ENCODE results near the gene RUNX1.

RUNX1 gene

GRCh38 chr21:34825101-34825500 is 224.0 kb downstream of the RUNX1 start:
- no peak for DNase-seq (ENCODE audit: low read depth)

DNA sequence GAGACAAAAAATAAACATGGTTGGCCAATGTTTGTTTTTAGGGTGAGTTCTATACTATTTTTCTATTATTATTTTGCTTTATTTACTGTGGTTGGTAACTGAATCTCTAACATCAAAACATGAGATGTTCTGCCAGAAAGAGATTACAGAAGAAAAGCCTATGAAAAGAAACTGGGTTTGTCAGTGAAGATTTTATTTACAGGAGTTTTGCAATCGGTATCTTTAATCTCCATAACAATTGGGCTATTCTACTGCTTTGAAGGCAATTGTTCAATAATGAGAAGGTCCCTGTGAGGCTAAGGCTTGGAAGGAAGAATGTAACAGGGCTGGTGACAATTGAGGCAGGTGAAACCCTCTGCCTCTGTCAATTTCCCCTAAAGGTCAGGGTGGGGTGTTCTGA is 224.8 kb downstream of the RUNX1 start:
- DNase-seq (ENCODE audit: low read depth) = no peak

DNA sequence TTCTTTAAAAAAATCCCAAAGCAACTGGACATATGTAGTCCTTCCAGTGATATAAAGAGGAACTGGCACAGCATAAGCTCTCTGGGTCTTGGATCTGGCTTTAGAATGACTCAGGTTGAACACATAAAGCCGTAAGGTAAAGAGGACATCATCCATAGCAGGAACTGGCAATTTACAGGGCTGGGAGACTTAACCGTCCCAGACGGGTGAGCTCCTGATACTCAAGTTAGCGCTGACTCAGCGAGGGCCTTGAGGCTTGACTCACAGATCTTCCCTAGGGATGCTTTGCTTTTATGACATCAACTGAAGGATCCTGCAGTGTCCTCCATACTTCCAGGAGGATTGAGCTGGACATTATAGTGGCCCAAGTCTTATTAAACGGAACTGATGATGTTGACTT is 226.2 kb downstream of the RUNX1 start:
- DNase-seq (ENCODE audit: low read depth) = no peak

DNA sequence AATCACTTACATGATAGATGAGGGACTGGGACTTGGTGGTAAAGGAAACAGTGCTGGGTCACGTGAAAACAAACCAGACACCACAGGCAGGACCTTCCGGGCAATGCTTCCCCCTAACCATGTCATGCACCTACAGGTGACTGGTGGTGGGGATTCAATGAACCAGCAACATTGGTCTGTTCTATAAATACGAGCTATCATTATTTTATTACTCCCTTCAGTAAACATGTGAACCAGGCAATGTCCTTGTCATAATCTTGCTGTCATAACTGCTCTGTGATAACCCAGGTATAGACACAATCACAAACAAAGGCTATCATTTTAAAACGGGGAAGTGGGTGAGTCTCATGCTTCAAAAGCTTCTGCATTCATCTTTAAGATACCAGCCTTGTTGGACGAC is 226.9 kb downstream of the RUNX1 start:
- DNase-seq (ENCODE audit: low read depth) = no peak

DNA sequence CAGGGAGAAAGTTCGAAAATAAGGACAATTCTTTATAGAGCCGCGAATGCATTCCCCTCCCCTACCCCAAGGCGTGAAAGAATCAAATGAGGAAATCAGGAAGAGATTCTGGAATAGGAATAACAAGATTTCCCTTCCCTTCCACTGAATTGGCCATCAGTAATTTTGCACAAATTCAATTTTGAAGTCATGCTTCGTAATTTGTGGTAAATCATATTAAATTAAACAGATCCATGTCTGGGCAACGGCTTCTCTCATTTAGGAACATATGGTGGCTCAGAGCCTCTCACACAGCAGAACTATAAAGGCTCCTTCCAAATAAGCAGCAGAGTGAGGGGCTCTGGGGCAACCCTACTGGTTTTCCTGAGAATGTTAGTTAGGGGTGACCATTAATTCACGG is 227.4 kb downstream of the RUNX1 start:
- no peak for DNase-seq (ENCODE audit: low read depth)

DNA sequence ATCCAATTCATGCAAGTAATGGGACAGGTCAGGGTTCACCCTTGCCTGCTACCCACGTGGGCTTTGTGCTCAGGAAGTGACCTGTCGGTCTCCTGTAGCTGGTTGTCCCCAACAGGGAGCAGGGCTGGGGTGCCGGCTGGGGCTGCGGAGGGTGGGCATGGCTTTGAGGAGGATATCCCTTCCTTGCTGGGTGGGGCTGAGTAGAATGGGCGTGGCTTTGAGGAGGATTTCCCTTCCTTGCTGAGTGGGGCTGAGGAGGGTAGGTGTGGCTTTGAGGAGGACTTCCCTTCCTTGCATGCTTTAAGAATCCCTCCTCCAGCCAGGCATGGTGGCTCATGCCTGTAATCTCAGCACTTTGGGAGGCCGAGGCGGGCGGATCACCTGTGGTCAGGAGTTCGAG is 229.1 kb downstream of the RUNX1 start:
- no peak for DNase-seq (ENCODE audit: low read depth)

DNA sequence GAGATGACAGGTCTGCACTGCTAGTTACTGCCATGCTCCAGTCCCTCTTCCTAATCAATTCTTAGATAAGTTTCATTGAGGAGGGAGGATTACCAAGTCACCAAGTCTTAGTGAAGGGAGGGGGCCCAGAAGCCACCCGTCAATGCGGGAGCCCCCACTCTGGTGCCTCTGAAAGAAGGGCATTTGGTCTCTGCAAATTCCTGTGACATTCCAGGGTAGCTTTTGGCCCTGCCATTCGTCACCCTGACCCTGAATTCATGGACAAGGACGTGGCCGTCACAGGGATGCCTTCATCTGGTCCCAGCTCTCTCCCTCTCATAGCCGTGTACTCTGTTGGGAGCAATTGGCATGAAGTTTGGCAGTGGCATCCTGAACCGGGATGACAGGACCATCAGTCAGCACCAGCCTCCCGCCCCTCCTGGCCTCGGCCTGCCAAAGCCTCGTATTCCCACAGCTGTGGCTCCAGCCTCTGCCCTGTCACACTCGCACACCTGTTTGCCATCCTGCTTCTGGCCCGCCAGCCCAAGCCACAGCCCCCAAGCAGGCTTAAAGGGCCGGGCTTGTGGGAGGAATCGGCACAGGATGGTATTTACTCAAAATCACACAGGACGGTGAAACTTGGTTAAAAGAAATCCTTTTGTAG is 229.6 kb downstream of the RUNX1 start:
- DNase-seq (ENCODE audit: low read depth) = no peak

DNA sequence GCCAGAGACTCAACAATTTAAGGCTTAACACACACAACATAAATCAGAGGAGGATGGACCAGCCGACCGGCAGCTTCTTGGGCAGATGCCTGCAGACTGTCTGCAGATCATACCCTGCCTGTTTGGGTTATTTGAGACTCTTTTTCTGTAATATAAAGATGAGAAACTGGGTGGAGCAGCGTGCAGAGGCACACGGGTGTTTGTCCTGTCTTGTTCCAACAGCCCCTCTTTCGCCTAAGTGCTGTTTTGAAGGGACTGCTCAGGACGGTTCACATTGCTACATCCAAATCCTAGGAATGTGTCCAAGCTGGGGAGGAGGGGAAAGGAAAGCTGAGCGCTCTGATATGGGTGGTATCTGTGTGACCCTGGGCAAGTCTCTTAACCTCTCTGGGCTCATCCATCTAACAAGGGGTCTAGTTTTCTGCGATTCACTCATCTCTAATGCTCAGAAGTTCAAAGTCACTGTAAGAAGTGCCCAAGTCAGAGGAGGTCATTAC is 230.4 kb downstream of the RUNX1 start:
- no peak for DNase-seq (ENCODE audit: low read depth)

GRCh38 chr21:34817821-34818661 is 231.1 kb downstream of the RUNX1 start:
- DNase-seq (ENCODE audit: low read depth) = no peak

DNA sequence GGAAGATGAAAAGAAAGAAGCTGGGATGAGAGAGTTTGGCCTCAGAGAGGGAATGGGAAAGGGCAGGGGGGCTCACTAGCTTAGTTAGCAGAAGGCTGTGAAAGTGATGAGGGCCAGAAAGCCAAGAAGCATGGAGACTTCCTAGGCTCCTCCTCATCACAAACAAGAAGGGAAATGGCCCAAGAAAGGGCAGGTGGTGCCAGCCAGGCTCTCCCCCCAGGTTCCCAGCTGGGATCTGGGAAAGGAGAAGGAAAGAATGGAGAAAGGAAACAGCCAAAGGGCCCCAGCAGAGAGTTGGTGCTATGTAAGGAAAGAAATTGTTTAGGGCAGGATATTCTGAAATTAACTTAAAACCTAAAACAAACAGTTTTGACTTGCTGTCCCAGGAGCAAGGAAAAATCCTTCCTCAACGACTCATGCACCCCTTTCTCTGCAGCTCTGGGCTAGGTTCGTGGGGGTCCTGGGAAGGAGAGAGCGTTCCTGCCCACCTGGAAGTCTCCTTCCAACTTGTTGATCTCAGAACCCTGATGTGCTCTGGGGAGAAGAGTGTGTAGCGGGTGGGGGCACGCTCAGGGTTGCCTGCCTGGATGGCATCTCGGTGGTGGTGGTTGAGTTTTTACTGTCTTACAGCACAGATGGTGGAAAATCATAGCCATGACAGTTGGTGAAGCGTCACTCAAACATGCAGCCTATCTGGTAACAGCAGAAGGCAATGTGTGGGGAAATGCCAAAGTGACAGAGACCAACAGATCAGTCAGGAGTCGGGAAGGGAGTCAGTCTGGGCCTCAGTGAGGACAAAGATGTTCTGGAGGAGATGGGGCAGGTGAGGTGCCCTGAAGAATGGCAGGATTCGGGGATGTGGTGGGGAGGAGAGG is 233.0 kb downstream of the RUNX1 start:
- DNase-seq (ENCODE audit: low read depth) = no peak

- DNase-seq (ENCODE audit: low read depth) = no peak
Observed at GRCh38 chr21:34814529-34814951, 234.6 kb downstream of the RUNX1 start.

GRCh38 chr21:34813266-34813894 is 235.7 kb downstream of the RUNX1 start:
- no peak for DNase-seq (ENCODE audit: low read depth)

GRCh38 chr21:34812504-34813265 is 236.4 kb downstream of the RUNX1 start:
- peak; percentile 68 for DNase-seq (ENCODE audit: low read depth)

DNA sequence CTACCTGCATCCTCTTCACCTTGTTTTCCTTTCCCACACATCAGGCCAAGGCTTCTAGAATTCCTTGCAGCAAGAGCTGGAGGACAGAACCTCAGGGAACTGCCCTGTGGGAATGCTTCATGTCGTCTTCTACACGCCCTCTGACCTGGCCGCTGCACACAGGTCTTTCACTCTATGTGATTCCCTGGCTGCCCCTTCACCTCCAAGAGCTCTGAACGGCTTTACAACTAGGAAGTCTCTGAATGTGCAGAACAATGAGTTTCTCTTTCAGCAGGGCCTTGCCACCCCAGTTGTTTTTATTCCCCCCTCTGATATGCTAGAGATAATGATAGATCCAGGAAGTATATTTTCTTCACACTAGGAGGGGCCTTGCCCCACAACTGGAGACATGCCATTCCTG is 237.7 kb downstream of the RUNX1 start:
- no peak for DNase-seq (ENCODE audit: low read depth)

GRCh38 chr21:34810786-34811185 is 238.3 kb downstream of the RUNX1 start:
- DNase-seq (ENCODE audit: low read depth) = no peak

DNA sequence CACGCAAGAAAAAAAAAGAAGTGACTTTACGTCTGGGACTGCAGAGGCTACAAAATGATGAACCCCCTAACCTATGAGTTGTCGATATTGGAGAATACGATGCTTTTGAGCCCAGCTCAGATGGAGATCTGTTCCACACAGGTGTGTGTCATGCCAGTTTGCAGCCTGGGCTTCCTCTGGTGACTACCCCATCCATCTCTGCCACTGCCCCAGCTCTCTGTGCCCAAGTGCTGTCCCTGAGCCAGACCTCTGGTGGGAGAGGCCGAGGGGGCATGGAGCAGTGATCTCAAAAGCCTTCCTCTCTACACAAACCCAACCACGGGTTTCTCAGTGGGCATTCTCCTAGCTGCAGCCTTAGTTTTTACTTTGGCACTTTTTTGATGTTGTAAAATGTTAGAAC is 239.3 kb downstream of the RUNX1 start:
- DNase-seq (ENCODE audit: low read depth) = no peak

- peak; percentile 26 for DNase-seq (ENCODE audit: low read depth)
Observed at GRCh38 chr21:34808569-34809204, 240.4 kb downstream of the RUNX1 start.

- peak; percentile 83 for DNase-seq (ENCODE audit: low read depth)
Observed at GRCh38 chr21:34807881-34808568, 241.1 kb downstream of the RUNX1 start.

- peak; percentile 89 for DNase-seq (ENCODE audit: low read depth)
Observed at GRCh38 chr21:34807146-34807880, 241.8 kb downstream of the RUNX1 start.

Data from HS-27A (cell line).